IPS DF 4.7 (cell line): ENCODE data around the gene PLET1.
"Not testable (repeated sequence)": the region's sequence is repeated elsewhere in the genome, so short reads cannot be mapped to it uniquely, and the experiment has no call there.

Source experiments
- DNase-seq: peaks from one replicate; pipeline ENCODE4 v3.0.0-alpha.2; 2013; ENCODE audit warnings: low spot score; ENCODE audit errors: extremely low read depth

PLET1 gene

GRCh38 chr11:112212710-112213109 lies 48.0 kb downstream of the PLET1 start:
- DNase-seq, result no peak

- DNase-seq, result no peak
These were observed 48.4 kb downstream of the PLET1 start for GRCh38 chr11:112212290-112212689.

- DNase-seq, result no peak
These were observed 49.1 kb downstream of the PLET1 start for GRCh38 chr11:112211536-112211935.

- DNase-seq, result no peak
These were observed 49.8 kb downstream of the PLET1 start for GRCh38 chr11:112210890-112211289.

DNA sequence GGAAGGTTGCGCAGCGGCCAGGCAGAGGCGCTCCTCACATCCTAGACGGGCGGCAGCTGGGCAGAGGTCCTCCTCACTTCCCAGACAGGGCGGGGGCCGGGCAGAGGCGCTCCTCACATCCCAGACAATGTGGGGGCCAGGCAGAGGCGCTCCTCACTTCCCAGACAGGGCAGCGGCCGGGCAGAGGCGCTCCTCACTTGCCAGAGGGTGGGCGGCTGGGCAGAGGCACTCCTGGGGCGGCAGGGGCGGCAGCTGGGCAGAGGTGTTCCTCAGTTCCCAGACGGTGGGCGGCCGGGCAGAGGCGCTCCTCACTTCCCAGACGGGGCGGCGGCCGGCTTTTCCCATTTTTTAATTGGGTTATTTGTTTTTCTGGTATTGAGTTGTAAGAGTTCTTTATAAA lies 54.6 kb downstream of the PLET1 start:
- DNase-seq, result no peak

DNA sequence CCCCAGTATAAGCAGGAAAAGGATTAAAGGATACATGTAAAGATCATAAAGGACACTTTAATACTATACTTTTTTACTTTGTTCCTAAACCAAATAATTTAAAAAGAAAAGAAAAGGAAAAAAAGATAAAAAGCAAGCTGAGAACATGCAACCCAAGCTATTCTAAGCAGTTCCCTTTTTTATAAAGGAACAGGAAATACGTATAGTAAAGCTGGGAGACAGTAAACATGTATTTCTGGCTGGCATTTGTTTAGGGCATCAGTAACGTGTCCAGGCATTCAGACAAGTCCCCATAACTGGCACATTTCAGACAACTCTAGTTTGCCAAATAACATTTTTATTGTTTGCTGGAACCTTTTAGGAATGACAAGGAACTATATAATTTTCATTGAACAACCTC lies 60.4 kb downstream of the PLET1 start:
- no peak for DNase-seq

- DNase-seq, result not testable (repeated sequence)
These were observed 61.6 kb downstream of the PLET1 start for GRCh38 chr11:112199101-112199500.
